Nephron (organoid): ENCODE results near the gene POLG2.

Experiments
- H3K27ac Mint-ChIP-seq, 3 experiments: 2 replicates each; pipeline ENCODE4 v1.8.0; 2020; ENCODE audit warnings: mixed read lengths in 3 of 3, mild to moderate bottlenecking in 2 of 3, moderate library complexity in 1 of 3
- H3K27me3 Mint-ChIP-seq: 2 replicates; pipeline ENCODE4 v1.8.0; 2021; ENCODE audit warnings: low read depth, mild to moderate bottlenecking, moderate library complexity, mixed read lengths
- H3K36me3 Mint-ChIP-seq: 2 replicates; pipeline ENCODE4 v1.8.0; 2020; ENCODE audit warnings: low read depth, mixed read lengths
- H3K4me1 Mint-ChIP-seq: 2 replicates; pipeline ENCODE4 v1.8.0; 2020; ENCODE audit warnings: mixed read lengths
- H3K4me3 Mint-ChIP-seq, 3 experiments: 2 replicates each; pipeline ENCODE4 v1.8.0; 2020; ENCODE audit warnings: mild to moderate bottlenecking in 3 of 3, mixed read lengths in 3 of 3, moderate library complexity in 2 of 3
- H3K9me3 Mint-ChIP-seq: 2 replicates; pipeline ENCODE4 v1.8.0; 2020; ENCODE audit warnings: mixed read lengths
- CTCF ChIP-seq, 3 experiments: fragments of 200-600 bp; sonication (generic); IDR thresholded peaks; one replicate each; pipeline ENCODE4 v1.5.0; 2021; ENCODE audit warnings: antibody characterized with exemption in 3 of 3; ENCODE audit not compliant: unreplicated experiment in 3 of 3

POLG2 gene

DNA sequence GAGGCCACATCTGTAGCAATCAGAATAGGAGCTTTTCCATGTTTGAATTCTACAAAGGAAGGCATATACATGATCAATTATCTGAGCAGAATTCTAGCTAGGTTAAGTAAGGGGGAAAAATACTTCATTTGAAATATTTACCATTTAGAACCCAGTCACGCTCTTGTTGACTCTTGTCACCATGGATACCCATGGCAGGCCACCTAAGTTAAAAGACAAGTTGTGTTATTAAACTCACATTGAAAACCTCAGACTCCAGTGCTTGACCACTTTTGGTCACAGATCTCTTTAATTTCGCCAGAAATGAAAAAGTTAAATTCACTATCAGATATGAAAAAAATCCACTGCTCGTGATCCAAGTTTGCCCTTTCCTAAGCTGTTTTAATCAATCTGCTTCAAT lies 5.2 kb upstream of the POLG2 start:
- Mint-ChIP-seq H3K27me3 (no peaks in the 10 kb centered on the region), H3K27ac (no peak overlapping the region), H3K4me1 (peaks cover 48% of the 10 kb centered on the region), H3K36me3 (peaks cover 72% of the 10 kb centered on the region), H3K4me3 (peak overlapping the region in 2 of 3 experiments; percentile 26 to 44), H3K9me3 (no peaks in the 10 kb centered on the region)
- no peak for TF ChIP-seq CTCF (IDR thresholded peaks at IDR 0.05; ENCODE audit: unreplicated experiment in 3 of 3)

- H3K9me3 Mint-ChIP-seq: no peaks in the 10 kb centered on the region
- H3K4me3 Mint-ChIP-seq: peak overlapping the region in 2 of 3 experiments; percentile 16 to 20
- H3K27me3 Mint-ChIP-seq: no peaks in the 10 kb centered on the region
- peaks cover 72% of the 10 kb centered on the region for H3K36me3 Mint-ChIP-seq
- peaks cover 57% of the 10 kb centered on the region for H3K4me1 Mint-ChIP-seq
- TF ChIP-seq CTCF (IDR thresholded peaks at IDR 0.05; ENCODE audit: unreplicated experiment in 3 of 3): no peak
- H3K27ac Mint-ChIP-seq: peak overlapping the region in 1 of 3 experiments; percentile 46
These were observed 4.3 kb upstream of the POLG2 start for GRCh38 chr17:64500862-64501765.

DNA sequence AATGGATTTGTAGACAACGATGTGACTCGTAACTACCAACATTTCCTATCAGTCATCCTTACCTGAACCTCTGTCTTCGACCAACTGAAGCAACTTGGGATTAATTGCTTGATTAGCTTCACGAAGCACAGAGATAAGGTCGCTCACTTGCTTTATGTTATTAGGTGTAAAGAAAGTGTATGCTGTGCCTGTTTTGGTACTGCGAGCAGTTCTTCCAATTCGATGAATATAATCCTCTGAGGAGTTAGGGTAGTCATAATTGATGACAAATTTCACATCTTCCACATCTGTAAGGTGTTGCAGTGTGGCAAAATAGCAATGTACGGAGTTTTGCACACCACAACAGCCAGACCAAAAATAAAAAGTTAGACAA lies 3.6 kb upstream of the POLG2 start:
- H3K9me3 Mint-ChIP-seq: no peaks in the 10 kb centered on the region
- H3K27ac Mint-ChIP-seq: peak overlapping the region in 1 of 3 experiments; percentile 46
- no peaks in the 10 kb centered on the region for H3K27me3 Mint-ChIP-seq
- peaks cover 69% of the 10 kb centered on the region for H3K36me3 Mint-ChIP-seq
- H3K4me1 Mint-ChIP-seq: peaks cover 62% of the 10 kb centered on the region
- peak overlapping the region in 2 of 3 experiments; percentile 7 to 20 for H3K4me3 Mint-ChIP-seq
- TF ChIP-seq CTCF (IDR thresholded peaks at IDR 0.05; ENCODE audit: unreplicated experiment in 3 of 3): no peak

DNA sequence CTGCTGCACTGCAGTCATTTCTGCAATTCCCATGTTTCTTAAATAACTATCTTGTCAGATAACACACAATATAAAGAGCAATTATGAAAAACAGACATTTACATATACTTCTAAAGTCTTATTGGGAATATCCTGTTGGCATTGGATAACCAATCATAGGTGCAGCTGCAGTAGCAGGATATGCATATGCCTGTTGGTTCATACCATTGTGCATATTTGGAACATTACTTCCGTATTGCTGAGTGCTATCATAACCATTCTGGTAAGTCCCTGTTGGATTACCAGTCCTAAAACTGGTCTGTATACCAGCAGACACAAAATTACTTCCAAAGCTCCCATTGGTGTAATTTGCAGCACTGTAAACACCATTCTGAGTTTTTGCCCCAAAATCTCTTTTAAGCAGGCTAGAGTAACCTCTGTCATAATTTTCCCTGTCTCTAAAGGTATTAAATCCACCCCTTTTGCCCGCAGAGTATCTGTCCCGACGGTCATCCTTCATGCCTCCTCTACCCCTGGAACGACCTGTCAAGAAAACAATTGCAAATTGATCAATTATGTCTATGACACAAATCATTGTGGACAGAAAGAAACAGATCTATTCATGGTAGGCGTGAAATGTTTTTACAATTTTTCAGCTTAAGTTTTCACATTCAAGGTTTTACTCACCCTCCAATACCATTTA lies 3.1 kb upstream of the POLG2 start:
- Mint-ChIP-seq H3K4me3 (peak overlapping the region; percentile 4 to 14 (median 7)), H3K27ac (peak overlapping the region in 1 of 3 experiments; percentile 46), H3K9me3 (no peaks in the 10 kb centered on the region), H3K27me3 (no peaks in the 10 kb centered on the region), H3K4me1 (peaks cover 60% of the 10 kb centered on the region), H3K36me3 (peaks cover 66% of the 10 kb centered on the region)
- no peak for TF ChIP-seq CTCF (IDR thresholded peaks at IDR 0.05; ENCODE audit: unreplicated experiment in 3 of 3)

DNA sequence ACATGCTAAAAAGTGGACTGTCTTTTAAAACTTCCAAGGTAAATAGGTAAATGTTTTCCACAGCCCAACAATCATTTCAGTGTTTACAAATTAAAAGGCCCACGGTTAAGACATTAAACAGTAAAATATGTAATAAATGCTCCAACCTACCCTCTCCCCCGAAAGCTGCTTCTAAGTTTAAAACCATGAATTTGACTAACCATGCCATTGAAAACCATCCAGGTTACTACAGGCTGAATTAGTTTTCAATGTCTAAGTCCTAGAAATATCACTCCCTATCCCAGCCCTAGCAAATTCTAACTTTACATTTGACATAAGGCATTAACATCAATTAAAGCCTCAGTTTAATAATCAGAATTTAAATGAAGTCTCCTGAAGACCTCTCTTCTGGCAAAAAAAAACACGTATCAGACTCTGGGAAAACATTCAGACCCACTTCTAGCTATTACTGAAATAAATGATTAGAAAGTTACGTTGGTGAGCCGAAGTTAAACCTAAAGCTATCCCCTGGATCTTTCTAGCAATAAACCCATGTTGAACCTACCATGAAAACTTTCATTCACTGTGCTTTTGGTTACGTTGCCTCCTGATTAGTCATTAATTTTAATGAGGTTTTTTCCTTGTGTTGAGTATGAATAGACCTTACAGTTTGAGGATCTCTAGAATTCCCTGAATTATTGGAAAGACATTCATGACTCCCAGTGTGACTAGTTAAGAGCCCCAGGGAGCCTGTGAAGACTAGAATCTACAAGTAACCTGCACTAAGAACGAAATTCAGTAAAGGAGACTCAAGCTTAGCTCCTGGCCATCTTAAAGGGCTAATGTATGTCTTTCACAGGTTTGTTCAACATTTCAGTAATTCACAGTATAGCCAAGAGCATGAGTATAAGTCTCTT lies 1.7 kb upstream of the POLG2 start:
- H3K27me3 Mint-ChIP-seq: no peaks in the 10 kb centered on the region
- H3K27ac Mint-ChIP-seq: peak overlapping the region; percentile 40 to 92 (median 82)
- peak overlapping the region; percentile 67 to 97 (median 75) for H3K4me3 Mint-ChIP-seq
- H3K36me3 Mint-ChIP-seq: peaks cover 58% of the 10 kb centered on the region
- H3K9me3 Mint-ChIP-seq: no peaks in the 10 kb centered on the region
- H3K4me1 Mint-ChIP-seq: peaks cover 59% of the 10 kb centered on the region
- no peak for TF ChIP-seq CTCF (IDR thresholded peaks at IDR 0.05; ENCODE audit: unreplicated experiment in 3 of 3)
